WTC11 (cell line): Measurements from ENCODE around the gene PRKN. TPM values are rescaled to one million over a fixed set of nuclear protein-coding genes. Genes with fewer than 3 reads are reported as not detected.

Source experiments
- ATAC-seq: fragments of 200-7000 bp; cut with Tn5 transposase; 2 replicates; pipeline ENCODE4 v1.10.0; 2021; ENCODE audit warnings: mild to moderate bottlenecking, moderate library complexity
- CTCF ChIA-PET: fragments of 300-600 bp; sonication (Branson Sonifier 250); formaldehyde crosslinking; loops from one replicate; lab custom pipeline; 2021; ENCODE audit warnings: antibody characterized with exemption; lab: Charles Lee
- POLR2A ChIA-PET: fragments of 350-600 bp; sonication (Branson Sonifier 250); formaldehyde crosslinking; loops from one replicate; lab custom pipeline; 2021; ENCODE audit warnings: antibody characterized with exemption; lab: Charles Lee
- DNase-seq: peaks from one replicate; pipeline ENCODE4 v3.0.0; 2021; ENCODE audit warnings: low spot score
- H3K27ac Mint-ChIP-seq: 2 replicates; pipeline ENCODE4 v1.8.0; 2021; ENCODE audit warnings: mixed read lengths
- H3K27me3 Mint-ChIP-seq: 2 replicates; pipeline ENCODE4 v1.8.0; 2021; ENCODE audit warnings: low read depth, mild to moderate bottlenecking, moderate library complexity, mixed read lengths
- H3K36me3 Mint-ChIP-seq: 2 replicates; pipeline ENCODE4 v1.8.0; 2021; ENCODE audit warnings: mixed read lengths
- H3K4me1 Mint-ChIP-seq: 2 replicates; pipeline ENCODE4 v1.8.0; 2022; ENCODE audit warnings: mixed read lengths
- H3K4me3 Mint-ChIP-seq: 2 replicates; pipeline ENCODE4 v1.8.0; 2021; ENCODE audit warnings: mild to moderate bottlenecking, moderate library complexity, mixed read lengths
- H3K9me3 Mint-ChIP-seq: 2 replicates; pipeline ENCODE4 v1.8.0; 2021; ENCODE audit warnings: mixed read lengths
- ATF1 ChIP-seq: sonication (generic); formaldehyde crosslinking; IDR thresholded peaks from 2 replicates; pipeline ENCODE4 v1.8.1; 2023; ENCODE audit warnings: mild to moderate bottlenecking, moderate library complexity, missing genetic modification reagents
- FOXK1 ChIP-seq: sonication (generic); formaldehyde crosslinking; IDR thresholded peaks from 2 replicates; pipeline ENCODE4 v1.8.0; 2022; ENCODE audit warnings: mild to moderate bottlenecking, moderate library complexity, missing genetic modification reagents
- GABPB1 ChIP-seq: sonication (generic); formaldehyde crosslinking; IDR thresholded peaks from 2 replicates; pipeline ENCODE4 v1.8.1; 2023; ENCODE audit warnings: mild to moderate bottlenecking, missing genetic modification reagents
- NFATC4 ChIP-seq: fragments of 250-450 bp; sonication (Bioruptor Pico); IDR thresholded peaks from 2 replicates; pipeline ENCODE4 v1.9.0; 2021; ENCODE audit warnings: mild to moderate bottlenecking
- NFE2L1 ChIP-seq: sonication (generic); formaldehyde crosslinking; IDR thresholded peaks from 2 replicates; pipeline ENCODE4 v1.8.1; 2023; ENCODE audit warnings: missing genetic modification reagents
- NR1H2 ChIP-seq: sonication (generic); formaldehyde crosslinking; IDR thresholded peaks from 2 replicates; pipeline ENCODE4 v1.9.0; 2021; ENCODE audit warnings: mild to moderate bottlenecking, moderate library complexity, missing genetic modification reagents
- OVOL2 ChIP-seq: fragments of 250-450 bp; sonication (Bioruptor Pico); IDR thresholded peaks from 2 replicates; pipeline ENCODE4 v1.9.0; 2021; ENCODE audit warnings: mild to moderate bottlenecking, borderline replicate concordance
- RELA ChIP-seq: sonication (generic); formaldehyde crosslinking; IDR thresholded peaks from 2 replicates; pipeline ENCODE4 v1.8.1; 2022; ENCODE audit warnings: missing genetic modification reagents, mild to moderate bottlenecking, borderline replicate concordance
- ZBTB21 ChIP-seq: sonication (generic); formaldehyde crosslinking; IDR thresholded peaks from 2 replicates; pipeline ENCODE4 v1.8.1; 2023; ENCODE audit warnings: mild to moderate bottlenecking, missing genetic modification reagents, borderline replicate concordance
- ZNF219 ChIP-seq: sonication (generic); formaldehyde crosslinking; IDR thresholded peaks from 2 replicates; pipeline ENCODE4 v1.8.0; 2023; ENCODE audit warnings: missing genetic modification reagents, mild to moderate bottlenecking, borderline replicate concordance
- total RNA-seq: library from RNA; stranded (reverse); gene quantifications from 3 replicates; pipeline ENCODE4 v1.2.3, GENCODE V29; 2021
- TF ChIP-seq, protein P1 (sequence below): sonication (generic); formaldehyde crosslinking; IDR thresholded peaks from 2 replicates; pipeline ENCODE4 v1.8.0; 2023; ENCODE audit warnings: missing genetic modification reagents
- TF ChIP-seq, protein P2 (sequence below): sonication (generic); formaldehyde crosslinking; IDR thresholded peaks from 2 replicates; pipeline ENCODE4 v1.8.0; 2022; ENCODE audit warnings: mild to moderate bottlenecking, missing genetic modification reagents
- TF ChIP-seq, protein P3 (sequence below): sonication (generic); formaldehyde crosslinking; IDR thresholded peaks from 2 replicates; pipeline ENCODE4 v1.8.1; 2023; ENCODE audit warnings: mild to moderate bottlenecking, missing genetic modification reagents
- TF ChIP-seq, protein P4 (sequence below): fragments of 250-450 bp; sonication (Bioruptor Pico); IDR thresholded peaks from 2 replicates; pipeline ENCODE4 v1.8.0; 2021; ENCODE audit warnings: mild to moderate bottlenecking
- TF ChIP-seq, protein P5 (sequence below): sonication (generic); formaldehyde crosslinking; conservative IDR thresholded peaks from 2 replicates; pipeline ENCODE4 v1.8.1; 2022; ENCODE audit warnings: mild to moderate bottlenecking, missing genetic modification reagents
- TF ChIP-seq, protein P6 (sequence below): fragments of 200-600 bp; IDR thresholded peaks from 2 replicates; pipeline ENCODE4 v1.8.0; 2022; ENCODE audit warnings: antibody characterized with exemption
- TF ChIP-seq, protein P7 (sequence below): sonication (generic); formaldehyde crosslinking; IDR thresholded peaks from 2 replicates; pipeline ENCODE4 v1.8.0; 2022; ENCODE audit warnings: mild to moderate bottlenecking, missing genetic modification reagents

PRKN gene
- total RNA-seq, 1 experiment from 2014 or later, result 0.59 TPM

DNA sequence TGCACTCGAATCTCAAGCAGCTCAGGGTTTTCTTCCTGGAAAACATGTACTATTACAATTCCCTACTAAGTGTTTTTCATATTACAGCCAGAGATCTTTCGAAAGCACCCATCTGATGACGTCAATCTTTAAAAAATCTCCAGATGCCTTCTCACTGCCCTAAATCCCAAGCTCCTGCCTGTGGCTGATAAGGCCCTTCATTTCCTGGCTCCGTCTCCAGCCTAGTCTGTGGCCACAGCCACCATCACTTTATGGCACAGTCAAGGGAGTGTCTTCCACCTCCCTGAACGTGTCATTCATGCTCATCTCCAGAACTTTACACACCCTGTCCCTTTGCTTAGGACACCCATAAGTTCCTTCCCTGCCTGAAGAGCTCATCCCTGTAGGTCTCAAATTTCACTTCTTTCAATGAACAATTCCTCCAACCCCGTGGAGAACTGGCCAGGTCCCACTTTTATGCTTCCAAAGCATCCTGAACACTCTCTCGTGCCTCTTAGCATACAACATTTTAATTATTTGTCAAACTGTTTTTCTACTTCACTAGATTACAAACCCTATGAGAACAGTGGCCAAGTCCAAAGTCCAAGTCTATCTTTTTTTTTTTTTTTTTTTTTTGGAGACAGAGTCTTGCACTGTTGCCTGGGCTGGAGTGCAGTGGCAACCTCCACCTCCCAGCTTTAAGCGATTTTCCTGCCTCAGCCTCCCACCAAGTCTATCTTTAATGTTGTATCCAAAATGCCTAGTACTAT is 1347.6 kb downstream of the PRKN start:
- POLR2A ChIA-PET, result no interaction called here
- Mint-ChIP-seq H3K27ac (no peak overlapping the region), H3K36me3 (no peaks in the 10 kb centered on the region), H3K4me3 (no peak overlapping the region), H3K4me1 (peaks cover 4% of the 10 kb centered on the region), H3K27me3 (no peaks in the 10 kb centered on the region), H3K9me3 (no peaks in the 10 kb centered on the region)
- DNase-seq, result no peak
- CTCF ChIA-PET, result interaction anchor here (0.6 to 1.5 kb wide), 4 partner anchors 9 to 646 kb away, joined by 3 to 12 read pairs (median 4); no protein-coding TSS in a partner anchor
- ATAC-seq, result no peak
- TF ChIP-seq ZNF219 (CRISPR knock-in tag) (no peak), FOXK1 (CRISPR knock-in tag) (no peak), ATF1 (CRISPR knock-in tag) (no peak), NFATC4 (CRISPR knock-in tag) (no peak), ZBTB21 (no peak), OVOL2 (CRISPR knock-in tag) (no peak), RELA (CRISPR knock-in tag) (no peak), NFE2L1 (no peak)
- TF ChIP-seq, protein P1, sequence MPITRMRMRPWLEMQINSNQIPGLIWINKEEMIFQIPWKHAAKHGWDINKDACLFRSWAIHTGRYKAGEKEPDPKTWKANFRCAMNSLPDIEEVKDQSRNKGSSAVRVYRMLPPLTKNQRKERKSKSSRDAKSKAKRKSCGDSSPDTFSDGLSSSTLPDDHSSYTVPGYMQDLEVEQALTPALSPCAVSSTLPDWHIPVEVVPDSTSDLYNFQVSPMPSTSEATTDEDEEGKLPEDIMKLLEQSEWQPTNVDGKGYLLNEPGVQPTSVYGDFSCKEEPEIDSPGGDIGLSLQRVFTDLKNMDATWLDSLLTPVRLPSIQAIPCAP (CRISPR knock-in tag), result no peak
- TF ChIP-seq, protein P2, sequence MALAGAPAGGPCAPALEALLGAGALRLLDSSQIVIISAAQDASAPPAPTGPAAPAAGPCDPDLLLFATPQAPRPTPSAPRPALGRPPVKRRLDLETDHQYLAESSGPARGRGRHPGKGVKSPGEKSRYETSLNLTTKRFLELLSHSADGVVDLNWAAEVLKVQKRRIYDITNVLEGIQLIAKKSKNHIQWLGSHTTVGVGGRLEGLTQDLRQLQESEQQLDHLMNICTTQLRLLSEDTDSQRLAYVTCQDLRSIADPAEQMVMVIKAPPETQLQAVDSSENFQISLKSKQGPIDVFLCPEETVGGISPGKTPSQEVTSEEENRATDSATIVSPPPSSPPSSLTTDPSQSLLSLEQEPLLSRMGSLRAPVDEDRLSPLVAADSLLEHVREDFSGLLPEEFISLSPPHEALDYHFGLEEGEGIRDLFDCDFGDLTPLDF (CRISPR knock-in tag), result no peak
- TF ChIP-seq, protein P3, sequence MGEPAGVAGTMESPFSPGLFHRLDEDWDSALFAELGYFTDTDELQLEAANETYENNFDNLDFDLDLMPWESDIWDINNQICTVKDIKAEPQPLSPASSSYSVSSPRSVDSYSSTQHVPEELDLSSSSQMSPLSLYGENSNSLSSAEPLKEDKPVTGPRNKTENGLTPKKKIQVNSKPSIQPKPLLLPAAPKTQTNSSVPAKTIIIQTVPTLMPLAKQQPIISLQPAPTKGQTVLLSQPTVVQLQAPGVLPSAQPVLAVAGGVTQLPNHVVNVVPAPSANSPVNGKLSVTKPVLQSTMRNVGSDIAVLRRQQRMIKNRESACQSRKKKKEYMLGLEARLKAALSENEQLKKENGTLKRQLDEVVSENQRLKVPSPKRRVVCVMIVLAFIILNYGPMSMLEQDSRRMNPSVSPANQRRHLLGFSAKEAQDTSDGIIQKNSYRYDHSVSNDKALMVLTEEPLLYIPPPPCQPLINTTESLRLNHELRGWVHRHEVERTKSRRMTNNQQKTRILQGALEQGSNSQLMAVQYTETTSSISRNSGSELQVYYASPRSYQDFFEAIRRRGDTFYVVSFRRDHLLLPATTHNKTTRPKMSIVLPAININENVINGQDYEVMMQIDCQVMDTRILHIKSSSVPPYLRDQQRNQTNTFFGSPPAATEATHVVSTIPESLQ, result no peak
- TF ChIP-seq, protein P4, sequence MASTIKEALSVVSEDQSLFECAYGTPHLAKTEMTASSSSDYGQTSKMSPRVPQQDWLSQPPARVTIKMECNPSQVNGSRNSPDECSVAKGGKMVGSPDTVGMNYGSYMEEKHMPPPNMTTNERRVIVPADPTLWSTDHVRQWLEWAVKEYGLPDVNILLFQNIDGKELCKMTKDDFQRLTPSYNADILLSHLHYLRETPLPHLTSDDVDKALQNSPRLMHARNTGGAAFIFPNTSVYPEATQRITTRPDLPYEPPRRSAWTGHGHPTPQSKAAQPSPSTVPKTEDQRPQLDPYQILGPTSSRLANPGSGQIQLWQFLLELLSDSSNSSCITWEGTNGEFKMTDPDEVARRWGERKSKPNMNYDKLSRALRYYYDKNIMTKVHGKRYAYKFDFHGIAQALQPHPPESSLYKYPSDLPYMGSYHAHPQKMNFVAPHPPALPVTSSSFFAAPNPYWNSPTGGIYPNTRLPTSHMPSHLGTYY, result no peak
- TF ChIP-seq, all 79 proteins: peak for 0

DNA sequence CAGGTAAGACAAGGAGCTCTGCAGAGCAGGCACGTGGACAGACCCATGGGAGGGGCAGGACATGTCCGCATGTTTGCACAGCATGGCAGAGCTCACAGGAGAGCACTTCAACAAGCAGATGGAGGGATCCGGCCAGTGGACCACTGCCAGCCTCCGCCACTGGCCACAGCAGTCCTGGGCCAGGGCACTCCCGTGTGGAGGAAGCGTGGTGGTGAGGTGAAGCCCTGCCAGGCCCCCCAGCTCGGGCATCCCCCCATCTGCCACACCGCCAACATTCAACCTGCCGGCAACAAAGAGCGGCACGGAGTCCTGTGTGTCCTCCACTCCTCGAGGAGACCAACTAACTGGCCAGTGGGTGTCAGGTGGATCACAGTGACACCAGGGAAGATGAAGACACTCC is 1349.5 kb downstream of the PRKN start:
- Mint-ChIP-seq H3K27ac (no peak overlapping the region), H3K9me3 (no peaks in the 10 kb centered on the region), H3K4me1 (peaks cover 4% of the 10 kb centered on the region), H3K36me3 (no peaks in the 10 kb centered on the region), H3K4me3 (no peak overlapping the region), H3K27me3 (no peaks in the 10 kb centered on the region)
- ChIA-PET POLR2A (no interaction called here), CTCF (no interaction called here)
- DNase-seq (no peak), ATAC-seq (no peak)
- TF ChIP-seq, protein P5, sequence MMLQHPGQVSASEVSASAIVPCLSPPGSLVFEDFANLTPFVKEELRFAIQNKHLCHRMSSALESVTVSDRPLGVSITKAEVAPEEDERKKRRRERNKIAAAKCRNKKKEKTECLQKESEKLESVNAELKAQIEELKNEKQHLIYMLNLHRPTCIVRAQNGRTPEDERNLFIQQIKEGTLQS (CRISPR knock-in tag), result no peak
- TF ChIP-seq, protein P6, sequence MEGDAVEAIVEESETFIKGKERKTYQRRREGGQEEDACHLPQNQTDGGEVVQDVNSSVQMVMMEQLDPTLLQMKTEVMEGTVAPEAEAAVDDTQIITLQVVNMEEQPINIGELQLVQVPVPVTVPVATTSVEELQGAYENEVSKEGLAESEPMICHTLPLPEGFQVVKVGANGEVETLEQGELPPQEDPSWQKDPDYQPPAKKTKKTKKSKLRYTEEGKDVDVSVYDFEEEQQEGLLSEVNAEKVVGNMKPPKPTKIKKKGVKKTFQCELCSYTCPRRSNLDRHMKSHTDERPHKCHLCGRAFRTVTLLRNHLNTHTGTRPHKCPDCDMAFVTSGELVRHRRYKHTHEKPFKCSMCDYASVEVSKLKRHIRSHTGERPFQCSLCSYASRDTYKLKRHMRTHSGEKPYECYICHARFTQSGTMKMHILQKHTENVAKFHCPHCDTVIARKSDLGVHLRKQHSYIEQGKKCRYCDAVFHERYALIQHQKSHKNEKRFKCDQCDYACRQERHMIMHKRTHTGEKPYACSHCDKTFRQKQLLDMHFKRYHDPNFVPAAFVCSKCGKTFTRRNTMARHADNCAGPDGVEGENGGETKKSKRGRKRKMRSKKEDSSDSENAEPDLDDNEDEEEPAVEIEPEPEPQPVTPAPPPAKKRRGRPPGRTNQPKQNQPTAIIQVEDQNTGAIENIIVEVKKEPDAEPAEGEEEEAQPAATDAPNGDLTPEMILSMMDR, result no peak
- TF ChIP-seq NR1H2 (CRISPR knock-in tag) (no peak), GABPB1 (CRISPR knock-in tag) (no peak)
- TF ChIP-seq, protein P7, sequence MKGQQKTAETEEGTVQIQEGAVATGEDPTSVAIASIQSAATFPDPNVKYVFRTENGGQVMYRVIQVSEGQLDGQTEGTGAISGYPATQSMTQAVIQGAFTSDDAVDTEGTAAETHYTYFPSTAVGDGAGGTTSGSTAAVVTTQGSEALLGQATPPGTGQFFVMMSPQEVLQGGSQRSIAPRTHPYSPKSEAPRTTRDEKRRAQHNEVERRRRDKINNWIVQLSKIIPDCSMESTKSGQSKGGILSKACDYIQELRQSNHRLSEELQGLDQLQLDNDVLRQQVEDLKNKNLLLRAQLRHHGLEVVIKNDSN (CRISPR knock-in tag), result no peak
